Transverse colon (tissue), 4 donors: ENCODE results near the gene CENPM. TPM values are rescaled to one million over a fixed set of nuclear protein-coding genes. Genes with fewer than 3 reads are reported as not detected.
A peak's percentile ranks its signal among the peaks of the same experiment; 100 is the strongest.

ENCODE experiments used
- DNase-seq: peaks from one replicate; pipeline ENCODE4 v3.0.0-alpha.2; 2019
- H3K27ac ChIP-seq, 4 donors: fragments of 200-600 bp; sonication (generic); 2 replicates each; pipeline ENCODE4 v1.5.1; 2016 to 2018; ENCODE audit warnings: inconsistent platforms in 4 of 4
- H3K27me3 ChIP-seq: fragments of 200-600 bp; sonication (generic); 2 replicates; pipeline ENCODE4 v1.5.1; 2017; ENCODE audit warnings: inconsistent platforms
- H3K36me3 ChIP-seq, 4 donors: fragments of 200-600 bp; sonication (generic); 2 replicates each; pipeline ENCODE4 v1.5.1; 2017 to 2019; ENCODE audit warnings: inconsistent platforms in 4 of 4
- H3K4me1 ChIP-seq, 4 donors: fragments of 200-600 bp; sonication (generic); 2 replicates each; pipeline ENCODE4 v1.5.1; 2017 to 2020; ENCODE audit warnings: inconsistent platforms in 4 of 4
- H3K4me3 ChIP-seq, 4 donors: fragments of 200-600 bp; sonication (generic); 1 replicate in 1 of 4; 2 replicates in 3 of 4; pipeline versions ENCODE4 v1.5.1 to v1.6.1; 2017 to 2019; ENCODE audit warnings: inconsistent platforms in 4 of 4
- H3K9me3 ChIP-seq, 2 donors: fragments of 200-600 bp; sonication (generic); 2 replicates each; pipeline ENCODE4 v1.5.1; 2017 to 2019; ENCODE audit warnings: inconsistent platforms in 2 of 2
- CTCF ChIP-seq, 5 experiments: fragments of 200-600 bp in 3 of 5; fragments of 450-650 bp in 2 of 5; sonication (generic) in 3 of 5; IDR thresholded peaks; 1 replicate in 2 of 5; 2 replicates in 3 of 5; pipeline ENCODE4 v1.5.1; 2016 to 2017; ENCODE audit warnings: antibody characterized with exemption in 5 of 5, inconsistent platforms in 3 of 5, mild to moderate bottlenecking in 2 of 5, moderate library complexity in 1 of 5
- EP300 ChIP-seq: sonication (generic); formaldehyde crosslinking; IDR thresholded peaks from one replicate; pipeline ENCODE4 v1.6.1; 2017; ENCODE audit warnings: antibody characterized with exemption, low read depth
- POLR2A ChIP-seq: fragments of 450-650 bp; IDR thresholded peaks from one replicate; pipeline ENCODE4 v1.6.1; 2016; ENCODE audit warnings: antibody characterized with exemption, mild to moderate bottlenecking, moderate library complexity
- POLR2AphosphoS5 ChIP-seq, 3 donors: sonication (generic); formaldehyde crosslinking; IDR thresholded peaks; one replicate each; pipeline ENCODE4 v1.6.1; 2016; ENCODE audit warnings: antibody characterized with exemption in 3 of 3
- WGBS, 2 donors: methylation state at CpG; one replicate each; pipeline ENCODE4 v1.1.5; 2018; ENCODE audit warnings: low coverage in 1 of 2; 5-methylcytosine and 5-hydroxymethylcytosine counted together
- in situ Hi-C, 4 donors: fragments of 200-750 bp; cut with MboI; loops; one replicate each; pipeline versions ENCODE4 v1.15.0 to v1.15.1; 2017; ENCODE audit warnings: low sequenced_read_pairs in 3 of 4, low pct_ligation_motif_present in 1 of 4, low pct_unique_long_range_greater_than_20kb in 1 of 4
- intact Hi-C: fragments of 100-400 bp; cut with DNase I; formaldehyde crosslinking; loops from one replicate; pipeline ENCODE4 v1.15.1; 2023; ENCODE audit warnings: low total_unique reads
- total RNA-seq, 4 donors: library from RNA; depleted of rRNA; stranded (reverse); fragments of >200 nt; gene quantifications; one replicate each; pipeline ENCODE4 v1.1.0, GENCODE V29; 2016

The CENPM gene
- total RNA-seq, 4 donors from 2014 or later: 6.0 to 22.9 (median 11.0) TPM; not detected in 1

DNA sequence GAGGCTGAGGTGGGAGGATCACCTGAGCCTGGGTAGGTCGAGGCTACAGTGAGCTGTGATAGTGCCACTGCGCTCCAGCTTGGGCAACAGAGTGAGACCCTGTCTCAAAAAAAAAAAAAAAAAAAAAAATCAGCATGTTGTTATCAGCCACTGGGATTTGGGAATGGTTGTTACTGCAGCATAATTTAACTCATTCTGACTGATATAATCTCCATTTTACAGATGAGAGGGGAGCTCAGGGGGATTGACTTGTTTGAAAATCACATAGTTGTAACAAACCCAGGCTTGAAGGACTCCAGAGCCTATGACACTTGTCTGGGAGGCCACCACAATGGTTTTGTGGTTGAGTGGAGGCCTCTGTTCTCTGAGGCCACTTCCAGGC, 19.3 kb upstream of the CENPM start:
- in situ Hi-C loops: loop anchor here (25.0 kb wide), 1 partner anchor 471 kb away; the partner anchor contains the start of gene NFAM1 (in 4 of the 4)
- peaks cover under 1% of the 10 kb centered on the region for H3K27me3 ChIP-seq
- TF ChIP-seq EP300 (no peak), POLR2AphosphoS5 (IDR thresholded peaks at IDR 0.05) (no peak), CTCF (IDR thresholded peaks at IDR 0.05) (no peak), POLR2A (no peak)
- H3K4me1 ChIP-seq: no peaks in the 10 kb centered on the region
- intact Hi-C loops: no loop called here
- no peak overlapping the region for H3K4me3 ChIP-seq
- WGBS, 2 donors: 83 to 92% methylated on average over 2 of the region's 2 CpGs
- no peaks in the 10 kb centered on the region for H3K36me3 ChIP-seq
- DNase-seq: no peak
- no peak overlapping the region for H3K27ac ChIP-seq
- H3K9me3 ChIP-seq: no peaks in the 10 kb centered on the region

DNA sequence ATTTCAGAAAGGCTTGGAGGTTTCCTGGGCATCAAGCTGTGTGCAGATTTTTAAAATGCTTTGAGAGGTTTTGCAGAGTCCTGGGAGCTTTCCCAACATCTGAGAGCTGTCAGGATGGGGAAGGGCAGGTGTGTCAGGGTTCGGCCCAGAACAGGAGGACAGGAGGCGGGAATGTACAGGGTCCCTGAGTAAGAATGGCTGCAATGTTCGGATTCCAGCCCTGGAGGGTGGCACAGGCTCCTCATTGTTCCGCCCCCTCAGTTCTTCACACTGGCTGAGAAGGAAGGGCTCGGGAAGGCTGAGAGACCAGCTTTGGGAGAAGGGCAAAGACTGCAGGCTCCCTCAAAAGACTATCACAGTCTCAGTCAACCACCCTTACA, 17.1 kb upstream of the CENPM start:
- intact Hi-C loops (no loop called here), in situ Hi-C loops (loop anchor here (25.0 kb wide), 1 partner anchor 473 kb away; the partner anchor contains the start of gene NFAM1 (in 4 of the 4))
- Histone ChIP-seq H3K4me1 (no peaks in the 10 kb centered on the region), H3K9me3 (no peaks in the 10 kb centered on the region), H3K27me3 (no peaks in the 10 kb centered on the region), H3K27ac (no peak overlapping the region), H3K36me3 (no peaks in the 10 kb centered on the region), H3K4me3 (no peak overlapping the region)
- WGBS, 2 donors: 90 to 92% methylated on average over 2 to 5 of the region's 5 CpGs
- DNase-seq: no peak
- TF ChIP-seq POLR2A (no peak), POLR2AphosphoS5 (IDR thresholded peaks at IDR 0.05) (no peak), CTCF (IDR thresholded peaks at IDR 0.05) (no peak), EP300 (no peak)

DNA sequence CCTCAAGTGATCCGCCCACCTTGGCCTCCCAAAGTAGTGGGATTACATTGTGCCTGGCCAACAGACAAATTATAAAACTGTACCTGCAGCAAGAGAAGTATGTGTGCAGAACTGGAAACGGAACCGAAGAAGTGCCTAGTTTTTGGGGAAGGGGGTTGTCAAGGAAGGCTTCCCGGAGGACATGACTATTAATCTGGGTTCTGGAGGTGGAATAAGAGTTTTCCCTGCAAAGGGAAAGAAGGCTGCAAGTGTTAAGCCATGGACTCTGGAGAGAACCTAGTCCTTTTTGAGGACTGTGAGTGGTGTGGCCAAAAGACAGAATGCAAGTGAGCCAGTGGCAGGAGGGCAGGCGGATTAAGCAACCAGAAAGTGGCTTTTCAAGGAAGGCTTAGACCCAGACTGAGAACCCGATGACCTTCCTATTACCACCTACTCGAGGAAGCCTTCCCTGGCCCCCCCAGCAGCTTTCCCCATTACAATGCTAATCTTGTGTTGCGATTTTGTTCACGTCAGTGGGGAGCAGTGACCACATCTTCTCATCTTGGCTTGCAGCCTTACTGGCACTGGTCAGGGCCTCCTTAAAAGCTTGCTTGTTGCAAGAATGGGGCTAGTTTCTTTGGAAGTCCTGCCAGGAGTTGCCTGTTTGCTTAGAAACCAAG, 16.6 kb upstream of the CENPM start:
- Histone ChIP-seq H3K27ac (no peak overlapping the region), H3K4me1 (no peaks in the 10 kb centered on the region), H3K27me3 (no peaks in the 10 kb centered on the region), H3K4me3 (no peak overlapping the region), H3K9me3 (no peaks in the 10 kb centered on the region), H3K36me3 (no peaks in the 10 kb centered on the region)
- TF ChIP-seq POLR2AphosphoS5 (IDR thresholded peaks at IDR 0.05) (no peak), POLR2A (no peak), EP300 (no peak), CTCF (IDR thresholded peaks at IDR 0.05) (no peak)
- 78 to 90% methylated on average over 4 to 9 of the region's 9 CpGs for WGBS, 2 donors
- DNase-seq: no peak
- in situ Hi-C loops (loop anchor here (25.0 kb wide), 1 partner anchor 474 kb away; the partner anchor contains the start of gene NFAM1 (in 4 of the 4)), intact Hi-C loops (no loop called here)

DNA sequence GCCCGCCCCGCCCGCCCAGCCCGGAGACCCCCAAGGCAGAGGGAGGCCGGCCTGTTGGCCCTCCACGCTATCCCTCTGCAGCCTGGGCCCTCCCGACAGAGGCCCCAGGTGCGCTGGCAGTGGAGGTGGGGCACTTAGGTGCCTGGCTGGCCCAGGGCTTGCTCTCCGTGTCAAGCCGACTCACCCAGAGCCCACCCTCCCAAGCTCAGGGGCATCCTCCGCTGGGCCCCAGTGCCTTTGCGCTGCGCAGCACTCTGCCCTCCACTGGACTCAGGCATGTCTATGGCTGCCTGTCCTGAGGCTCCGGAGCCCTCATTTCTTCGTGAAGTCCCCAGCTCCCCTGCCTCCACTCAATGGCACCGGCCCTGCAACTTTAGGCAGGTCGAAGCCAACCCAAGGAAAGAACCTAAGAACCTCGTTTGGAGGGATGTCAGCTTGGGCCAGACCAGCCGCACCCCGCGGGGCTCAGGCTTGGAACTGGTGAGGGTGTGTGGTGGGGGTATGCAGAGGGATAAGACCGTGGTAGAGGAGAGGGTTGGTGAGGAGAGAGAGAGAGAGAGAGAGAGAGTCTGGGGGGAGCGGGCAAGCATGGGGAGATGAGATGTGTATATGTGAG, 11.1 kb upstream of the CENPM start:
- no peaks in the 10 kb centered on the region for H3K9me3 ChIP-seq
- H3K4me1 ChIP-seq: peaks cover 0 to 8% (median 4%) of the 10 kb centered on the region in 4 donors
- peak overlapping the region in 3 of 4 donors; percentile 18 to 35 (median 20) for H3K4me3 ChIP-seq
- WGBS, 2 donors: 44 to 76% methylated on average over 6 to 22 of the region's 23 CpGs
- intact Hi-C loops: no loop called here
- H3K27me3 ChIP-seq: peaks cover 5% of the 10 kb centered on the region
- H3K27ac ChIP-seq: no peak overlapping the region
- TF ChIP-seq CTCF (IDR thresholded peaks at IDR 0.05): peak in 1 of 5 experiments; percentile 22
- TF ChIP-seq POLR2A: no peak
- no peak for TF ChIP-seq EP300
- TF ChIP-seq POLR2AphosphoS5 (IDR thresholded peaks at IDR 0.05): no peak
- no peaks in the 10 kb centered on the region for H3K36me3 ChIP-seq
- in situ Hi-C loops: loop anchor here (25.0 kb wide), 1 partner anchor 479 kb away; the partner anchor contains the start of gene NFAM1 (in 4 of the 4)
- no peak for DNase-seq
